ENCODE measurements around the gene SLC25A45. TPM values are rescaled to one million over a fixed set of nuclear protein-coding genes. Genes with fewer than 3 reads are reported as not detected.

Gene SLC25A45
- total RNA-seq, 1 experiment from 2014 or later: 1.1 TPM

- H3K27ac Mint-ChIP-seq: peak overlapping the region in 2 of 3 experiments; percentile 81 to 94; a peak in 4 of 7 replicates
- DNase-seq: peak; percentile 85
Measured at GRCh38 chr11:65420979-65421793, 38.7 kb upstream of the SLC25A45 start.

More at GRCh38 chr11:65420979-65421793, 38.7 kb upstream of the SLC25A45 start:
- Histone ChIP-seq H4K5ac (ENCODE audit: insufficient read length, low read depth, low read length) (no peak overlapping the region), H2BK20ac (ENCODE audit: low read depth, low read length, poor library complexity, severe bottlenecking) (no peak overlapping the region), H3K18ac (ENCODE audit: insufficient read length, low read depth, low read length) (peak overlapping the region; percentile 61), H3K4ac (ENCODE audit: low read depth, low read length) (no peak overlapping the region), H3T11ph (ENCODE audit: low read length) (no peak overlapping the region), H2BK15ac (ENCODE audit: low read depth, low read length) (no peak overlapping the region), H2BK120ac (ENCODE audit: low read depth, low read length, poor library complexity, severe bottlenecking) (peak overlapping the region; percentile 65), H3K9me3 (ENCODE audit: control insufficient read depth, low read depth, low read length) (no peaks in the 10 kb centered on the region), H2BK5ac (ENCODE audit: insufficient read length, low read length) (no peak overlapping the region), H3K4me1 (ENCODE audit: insufficient read depth, low read length) (peaks cover 23% of the 10 kb centered on the region), H3K4me2 (ENCODE audit: insufficient read depth, insufficient read length, low read length) (peak overlapping the region; percentile 67), H4K20me1 (ENCODE audit: control insufficient read depth, insufficient read depth, insufficient read length) (peaks cover 2% of the 10 kb centered on the region), H4K91ac (ENCODE audit: insufficient read length, low read depth, low read length) (no peak overlapping the region), H3K27ac (ENCODE audit: insufficient read length, low read depth, low read length) (peak overlapping the region; percentile 1), H3K79me2 (ENCODE audit: insufficient read depth, low read length) (peaks cover 2% of the 10 kb centered on the region; the same call in 1 of the 2 replicates), H3K27me3 (ENCODE audit: insufficient read depth, low read length) (no peaks in the 10 kb centered on the region), H3K9ac (ENCODE audit: extremely low read depth, insufficient read length, low read length) (no peak overlapping the region), H3K23ac (ENCODE audit: insufficient read length, low read depth, low read length) (no peak overlapping the region), H2AFZ (ENCODE audit: low read length) (no peak overlapping the region), H3K56ac (ENCODE audit: insufficient read length, low read depth, low read length) (no peak overlapping the region), H4K8ac (replicated peaks; ENCODE audit: insufficient read length, low read depth, low read length) (no peak overlapping the region), H2AK5ac (ENCODE audit: insufficient read length, low read length) (no peak overlapping the region), H3K79me1 (ENCODE audit: insufficient read depth, low read depth, low read length, poor library complexity, severe bottlenecking) (no peaks in the 10 kb centered on the region), H3K14ac (ENCODE audit: insufficient read depth, low read length) (peak overlapping the region; percentile 27), H2BK12ac (ENCODE audit: insufficient read length, low read depth, low read length) (peak overlapping the region; percentile 87), H3K23me2 (ENCODE audit: insufficient read length, low read depth, low read length, poor library complexity, severe bottlenecking) (peaks cover 13% of the 10 kb centered on the region)
- no peak for TF ChIP-seq CTCF (conservative IDR thresholded peaks at IDR 0.05)
- Mint-ChIP-seq H3K27me3 (ENCODE audit: low read depth) (peaks cover 7% of the 10 kb centered on the region), H3K4me3 (peak overlapping the region; percentile 60 to 74; a peak in 4 of 5 replicates), H3K36me3 (ENCODE audit: insufficient read depth in 1 of 3, low read depth in 3 of 3) (no peaks in the 10 kb centered on the region), H3K9me3 (no peaks in the 10 kb centered on the region; a peak in 2 of 5 replicates), H3K4me1 (peaks cover 80 to 90% of the 10 kb centered on the region in 2 experiments)
- WGBS (ENCODE audit: extremely low coverage, insufficient read length, low lambda C conversion rate): no CpG with 5 or more reads among the region's 15 CpGs

All from H9 (cell line).